IPS-NIHi7 (cell line): Measurements from ENCODE around the gene ONECUT3.
A peak's percentile ranks its signal among the peaks of the same experiment; 100 is the strongest.

Source experiments
- DNase-seq: peaks from one replicate; pipeline ENCODE4 v3.0.0; 2012; ENCODE audit warnings: mixed read lengths; ENCODE audit errors: extremely low spot score

Gene ONECUT3

GRCh38 chr19:1739960-1740629, 13.2 kb upstream of the ONECUT3 start:
- no peak for DNase-seq

- DNase-seq: no peak
Measured at GRCh38 chr19:1742989-1743696, 10.2 kb upstream of the ONECUT3 start.

GRCh38 chr19:1744133-1744665, 9.1 kb upstream of the ONECUT3 start:
- no peak for DNase-seq

- no peak for DNase-seq
Measured at GRCh38 chr19:1744822-1745563, 8.3 kb upstream of the ONECUT3 start.

- DNase-seq: no peak
Measured at GRCh38 chr19:1745589-1746031, 7.7 kb upstream of the ONECUT3 start.

- no peak for DNase-seq
Measured at GRCh38 chr19:1746401-1747284, 6.7 kb upstream of the ONECUT3 start.

DNA sequence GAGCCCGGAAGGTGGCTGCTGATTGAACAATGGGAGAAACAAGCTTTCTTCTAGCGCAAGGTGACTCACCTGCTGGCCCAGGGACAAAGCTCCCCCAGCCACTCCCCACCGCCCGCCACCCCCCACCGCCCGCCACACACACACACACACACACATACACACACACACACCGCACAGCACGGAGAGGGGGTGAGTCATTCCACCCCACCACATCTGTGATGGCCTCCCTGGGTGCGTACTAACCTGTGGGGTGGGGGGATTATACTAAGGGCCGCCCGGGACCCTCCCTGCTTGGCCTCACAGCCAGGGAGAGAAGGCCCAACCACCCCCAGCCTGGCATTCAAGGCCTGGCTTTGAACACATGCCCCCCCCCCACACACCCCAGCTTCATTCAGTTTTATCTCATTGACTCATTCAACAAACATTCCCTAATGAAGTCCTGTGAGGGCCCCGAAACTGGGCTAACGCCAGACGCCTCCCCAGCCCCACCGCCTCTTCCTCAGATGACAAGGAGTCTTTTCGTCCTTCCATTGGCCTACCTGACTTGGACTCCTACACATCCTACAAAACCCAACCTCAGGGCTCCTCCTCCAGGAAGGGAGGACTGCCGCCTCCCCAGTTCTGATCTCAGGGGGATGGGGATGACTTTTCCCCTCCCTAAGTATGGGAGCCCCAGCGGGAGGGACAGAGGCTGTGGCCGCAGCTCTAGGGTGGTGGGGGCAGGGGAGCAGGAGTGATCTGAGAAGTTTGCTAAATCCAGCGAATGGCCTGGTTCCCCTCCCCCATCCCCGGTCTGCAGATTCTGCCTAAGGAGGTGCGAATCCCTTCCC, 5.8 kb upstream of the ONECUT3 start:
- DNase-seq: peak; percentile 66

DNA sequence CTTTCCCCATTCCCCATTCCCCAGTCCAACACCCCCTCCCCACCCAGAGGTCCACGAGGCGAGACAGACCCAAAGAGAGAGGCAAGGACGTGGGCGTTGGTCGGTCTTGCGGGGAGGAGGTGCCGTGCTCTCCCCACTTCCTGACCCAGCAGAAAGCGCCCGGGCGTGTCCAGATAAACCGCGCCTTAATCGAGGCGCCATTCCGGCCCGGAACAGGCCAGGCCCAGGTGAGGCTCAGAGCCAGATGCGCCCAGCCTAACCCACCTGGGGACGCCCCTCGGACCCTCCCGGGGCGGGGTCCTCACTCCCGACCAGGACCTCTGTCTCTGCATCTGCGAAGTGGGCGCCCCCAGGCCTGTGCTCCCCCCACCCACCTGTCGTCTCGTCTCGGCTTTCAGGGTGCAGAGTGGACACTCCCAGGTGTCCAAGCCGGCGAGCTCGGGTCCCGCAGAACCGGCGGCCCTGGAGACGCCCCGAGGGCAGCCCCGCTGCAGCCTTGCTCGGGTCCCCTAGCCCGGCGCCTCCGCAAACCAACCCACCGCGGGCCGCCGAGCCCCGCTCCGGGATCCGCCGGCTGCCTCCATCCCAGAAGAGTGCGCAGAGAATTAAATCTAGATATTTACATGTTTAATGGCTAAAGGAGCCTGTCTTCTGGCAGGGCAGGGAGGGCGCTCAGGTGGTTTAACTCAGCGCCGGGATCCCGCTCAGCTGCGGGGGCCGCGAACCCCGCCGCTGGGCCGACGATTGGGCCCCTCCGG, 5.0 kb upstream of the ONECUT3 start:
- no peak for DNase-seq

- no peak for DNase-seq
Measured at GRCh38 chr19:1748873-1749341, 4.4 kb upstream of the ONECUT3 start.

- no peak for DNase-seq
Measured at GRCh38 chr19:1749373-1750342, 3.6 kb upstream of the ONECUT3 start.

GRCh38 chr19:1750343-1751021, 2.8 kb upstream of the ONECUT3 start:
- DNase-seq: no peak

DNA sequence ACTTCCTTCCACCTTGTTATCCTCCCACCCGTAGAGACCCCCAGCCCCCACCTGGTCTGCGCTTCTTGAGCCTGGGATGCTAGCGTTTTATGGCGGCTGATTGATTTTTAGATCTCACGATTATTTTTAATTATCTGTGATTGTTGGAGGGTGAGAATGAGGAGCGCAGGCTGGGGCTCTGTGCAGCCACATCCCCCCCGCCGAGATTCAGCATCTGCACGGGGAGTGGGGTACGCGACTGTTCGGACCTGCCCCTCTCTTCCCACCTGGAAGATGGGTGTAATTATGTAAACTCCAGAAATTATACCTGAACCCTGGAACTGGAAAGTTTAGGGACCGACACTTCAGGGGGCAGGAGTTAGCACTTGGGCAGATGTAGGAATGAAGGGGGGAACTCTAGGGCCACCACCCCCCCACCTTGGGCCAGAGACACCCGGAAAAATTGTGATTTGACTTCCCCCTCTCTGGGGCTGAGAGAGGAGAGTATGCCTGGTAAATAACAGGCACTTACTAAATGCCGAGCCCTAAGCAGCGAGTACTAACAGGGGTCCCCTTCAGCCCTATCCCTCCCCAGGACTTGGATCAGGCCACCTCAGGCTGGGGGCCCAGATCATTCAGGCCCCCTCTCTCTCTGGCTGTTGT, 1.8 kb upstream of the ONECUT3 start:
- DNase-seq: no peak

DNA sequence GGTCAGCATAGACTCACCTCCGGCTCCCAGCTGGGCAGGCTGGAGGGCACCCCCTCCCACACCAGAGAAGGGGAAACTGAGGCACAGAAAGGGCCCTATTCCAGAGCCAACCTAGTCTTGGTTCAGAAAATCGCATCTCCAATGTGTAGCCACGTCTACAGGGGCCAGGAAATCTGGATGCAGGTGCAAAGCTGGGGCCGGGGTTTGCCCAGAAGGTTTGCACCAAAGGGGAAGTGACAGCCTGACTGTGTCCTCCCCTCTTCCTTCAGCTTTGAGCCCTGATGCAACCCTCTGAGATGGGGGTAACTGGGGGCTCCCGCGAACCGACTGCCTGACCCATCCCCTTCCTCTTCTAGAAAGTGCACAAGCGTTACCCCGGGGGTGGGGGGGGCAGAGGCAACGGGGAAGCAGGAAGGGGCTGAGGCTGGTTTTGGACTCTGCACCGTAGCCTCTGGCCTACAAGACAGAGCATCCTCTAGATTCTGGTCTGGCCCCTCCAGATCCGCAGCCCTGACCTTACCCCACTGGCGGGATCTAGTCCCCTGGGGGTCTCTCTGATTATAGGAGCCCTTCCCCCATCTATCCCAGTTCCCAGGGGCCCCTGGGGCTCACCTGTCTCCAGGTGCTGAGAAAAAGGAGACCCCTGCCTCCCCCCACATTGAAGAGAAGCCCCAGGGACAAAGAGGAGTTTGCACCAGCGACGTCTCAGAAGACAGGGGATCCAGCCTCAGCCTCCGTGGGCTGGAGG, 1.1 kb upstream of the ONECUT3 start:
- DNase-seq: no peak

DNA sequence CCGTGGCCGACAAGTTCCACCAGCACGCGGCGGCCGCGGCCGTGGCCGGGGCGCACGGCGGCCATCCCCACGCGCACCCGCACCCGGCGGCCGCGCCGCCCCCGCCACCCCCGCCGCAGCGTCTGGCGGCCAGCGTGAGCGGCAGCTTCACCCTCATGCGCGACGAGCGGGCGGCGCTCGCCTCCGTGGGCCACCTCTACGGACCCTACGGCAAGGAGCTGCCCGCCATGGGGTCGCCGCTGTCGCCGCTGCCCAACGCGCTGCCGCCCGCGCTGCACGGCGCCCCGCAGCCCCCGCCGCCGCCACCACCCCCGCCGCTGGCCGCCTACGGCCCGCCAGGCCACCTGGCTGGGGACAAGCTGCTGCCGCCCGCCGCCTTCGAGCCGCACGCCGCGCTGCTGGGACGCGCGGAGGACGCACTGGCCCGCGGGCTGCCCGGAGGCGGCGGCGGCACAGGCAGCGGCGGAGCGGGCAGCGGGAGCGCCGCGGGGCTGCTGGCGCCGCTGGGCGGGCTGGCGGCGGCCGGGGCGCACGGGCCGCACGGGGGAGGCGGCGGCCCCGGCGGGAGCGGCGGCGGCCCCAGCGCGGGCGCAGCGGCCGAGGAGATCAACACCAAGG, 821 bp downstream of the ONECUT3 start:
- DNase-seq: no peak

- no peak for DNase-seq
Measured at GRCh38 chr19:1754636-1755466, 1.5 kb downstream of the ONECUT3 start.
